Activated CD8-positive, alpha-beta memory T cell treated with anti-CD3 and anti-CD28 coated beads, Interleukin-2, amount 50 U/mL, for 24 hours (primary cell): ENCODE data around the gene MYO1B.
"Not testable (repeated sequence)": the region's sequence is repeated elsewhere in the genome, so short reads cannot be mapped to it uniquely, and the experiment has no call there.

ENCODE experiments used
- DNase-seq: peaks from one replicate; pipeline ENCODE4 v3.0.0-alpha.2; 2020; ENCODE audit errors: extremely low read depth

The MYO1B gene

GRCh38 chr2:191452065-191452464, 206.9 kb downstream of the MYO1B start:
- DNase-seq, result no peak

GRCh38 chr2:191453761-191454160, 208.6 kb downstream of the MYO1B start:
- DNase-seq, result no peak

GRCh38 chr2:191456506-191456905, 211.3 kb downstream of the MYO1B start:
- not testable (repeated sequence) for DNase-seq

GRCh38 chr2:191459158-191459557, 214.0 kb downstream of the MYO1B start:
- DNase-seq, result no peak

GRCh38 chr2:191462370-191462769, 217.2 kb downstream of the MYO1B start:
- DNase-seq, result no peak

GRCh38 chr2:191463790-191464189, 218.6 kb downstream of the MYO1B start:
- DNase-seq, result no peak

- no peak for DNase-seq
Observed at GRCh38 chr2:191465766-191466420, 220.7 kb downstream of the MYO1B start.

- no peak for DNase-seq
Observed at GRCh38 chr2:191467113-191467512, 221.9 kb downstream of the MYO1B start.

- DNase-seq, result no peak
Observed at GRCh38 chr2:191470306-191470705, 225.1 kb downstream of the MYO1B start.

- no peak for DNase-seq
Observed at GRCh38 chr2:191474464-191474863, 229.3 kb downstream of the MYO1B start.
